HG03432 (cell line): ENCODE measurements around the gene KRT3.

Source experiments
- ATAC-seq: cut with Tn5 transposase; IDR thresholded peaks from one replicate; pipeline ENCODE4 v1.9.1; 2021; ENCODE audit warnings: mild to moderate bottlenecking, moderate library complexity; ENCODE audit not compliant: unreplicated experiment

KRT3 gene

DNA sequence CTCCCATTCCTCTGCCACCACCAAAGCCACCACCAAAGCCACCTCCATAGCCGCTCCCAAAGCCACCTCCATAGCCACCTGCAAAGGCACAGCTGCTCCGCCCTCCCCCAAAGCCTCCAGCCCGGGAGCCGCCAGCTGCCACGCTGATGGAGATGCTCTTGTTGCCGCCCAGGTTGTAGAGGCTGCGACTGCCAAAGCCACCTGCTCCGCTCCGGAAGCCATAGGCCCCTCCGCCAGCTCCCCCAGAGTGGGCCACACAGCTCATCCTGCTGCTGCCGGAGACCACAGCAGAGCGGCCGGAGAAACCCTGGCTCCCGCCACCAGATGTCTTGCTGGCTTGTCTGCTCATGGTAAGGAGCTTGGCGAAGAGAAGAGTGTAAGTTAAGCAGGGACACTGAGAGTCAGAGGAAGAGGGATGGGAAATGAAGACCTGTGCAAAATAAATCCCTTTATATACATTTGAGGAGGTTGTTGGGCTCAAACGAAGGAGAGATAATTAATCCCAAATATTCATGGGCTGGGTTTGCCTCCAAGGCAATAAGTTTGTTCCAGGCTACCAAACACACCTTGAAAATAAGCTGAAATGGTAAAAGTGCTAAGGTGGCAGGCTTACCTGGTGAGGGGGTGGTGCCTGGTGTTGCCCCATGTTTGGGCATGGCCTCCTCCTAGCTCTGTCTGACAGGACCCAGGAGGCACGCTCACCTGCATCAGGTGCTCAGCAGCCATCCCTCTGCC lies at the start of gene KRT3:
TSS of gene KRT3 (minus strand) at position 424 of the 735 bp plus-strand sequence. CDS start at position 349, 75 bp downstream.
- no peak for ATAC-seq

DNA sequence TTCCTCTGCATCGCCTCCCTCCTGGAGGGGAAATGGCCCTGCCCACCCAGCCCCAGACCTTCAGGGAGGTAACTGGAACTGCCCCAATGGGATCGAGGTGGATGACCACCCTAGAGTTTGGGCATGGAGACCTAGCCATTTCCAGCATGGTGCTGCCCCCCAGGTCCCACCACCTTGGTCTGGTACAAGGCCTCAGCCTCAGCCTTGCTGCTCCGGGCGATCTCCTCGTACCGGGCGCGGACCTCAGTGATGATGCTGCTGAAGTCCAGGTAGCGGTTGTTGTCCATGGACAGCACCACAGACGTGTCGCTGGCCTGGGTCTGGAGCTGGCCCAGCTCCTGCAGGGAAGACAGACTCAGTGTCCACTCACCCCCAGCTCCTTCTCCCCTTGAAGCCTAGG lies 48.5 kb upstream of the KRT3 start:
- ATAC-seq, result no peak

DNA sequence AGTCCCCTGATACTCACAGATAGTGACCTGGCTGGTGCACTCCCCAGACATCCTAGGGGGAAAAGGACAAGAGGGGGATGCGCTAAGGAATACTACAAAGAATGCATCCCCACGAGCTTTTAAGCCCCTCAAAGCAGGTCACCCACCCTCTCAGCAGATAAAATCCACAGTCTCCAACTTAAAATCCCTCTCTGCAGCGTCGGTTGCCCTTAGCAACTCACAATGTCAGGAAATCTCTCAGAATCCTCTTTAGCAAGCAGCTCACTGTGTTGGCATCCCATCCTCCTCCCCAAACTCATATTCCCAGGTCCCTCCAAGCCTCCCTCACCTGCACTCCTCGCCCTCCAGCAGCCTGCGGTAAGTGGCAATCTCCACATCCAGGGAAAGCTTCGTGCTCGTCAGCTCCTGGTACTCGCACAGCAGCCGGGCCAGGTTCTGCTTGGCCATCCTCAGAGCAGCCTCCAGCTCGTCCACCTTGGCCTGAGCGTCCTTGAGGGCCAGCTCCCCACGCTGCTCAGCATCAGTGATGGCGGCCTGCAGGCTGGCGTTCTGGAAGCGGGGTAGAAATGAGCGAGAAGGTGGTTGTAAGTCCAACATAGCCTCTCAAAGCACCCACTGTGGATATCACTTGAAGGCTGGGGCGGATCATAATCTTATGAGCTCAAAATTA lies 43.7 kb upstream of the KRT3 start:
- no peak for ATAC-seq

GRCh38 chr12:52838609-52839435 lies 42.9 kb upstream of the KRT3 start:
- no peak for ATAC-seq

GRCh38 chr12:52837781-52838608 lies 42.1 kb upstream of the KRT3 start:
- no peak for ATAC-seq

DNA sequence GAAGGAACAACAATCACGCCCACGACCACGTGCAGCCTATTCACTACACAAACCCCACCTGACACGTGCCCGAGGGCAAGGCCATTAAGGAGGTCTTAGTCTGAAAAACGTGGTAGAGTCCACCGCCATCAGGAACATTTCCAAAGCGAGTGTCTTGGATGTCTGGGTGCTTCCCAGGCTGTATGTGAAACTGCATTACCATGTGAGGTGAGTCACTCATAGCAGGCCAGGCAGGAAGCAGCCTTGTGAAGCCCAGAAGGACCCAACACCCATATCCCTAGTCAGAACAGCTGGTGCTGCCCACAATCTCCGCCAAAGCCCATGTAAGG lies 41.5 kb upstream of the KRT3 start:
- ATAC-seq, result no peak

- ATAC-seq, result no peak
Observed at GRCh38 chr12:52836491-52837412, 40.8 kb upstream of the KRT3 start.

GRCh38 chr12:52836042-52836466 lies 40.1 kb upstream of the KRT3 start:
- no peak for ATAC-seq

DNA sequence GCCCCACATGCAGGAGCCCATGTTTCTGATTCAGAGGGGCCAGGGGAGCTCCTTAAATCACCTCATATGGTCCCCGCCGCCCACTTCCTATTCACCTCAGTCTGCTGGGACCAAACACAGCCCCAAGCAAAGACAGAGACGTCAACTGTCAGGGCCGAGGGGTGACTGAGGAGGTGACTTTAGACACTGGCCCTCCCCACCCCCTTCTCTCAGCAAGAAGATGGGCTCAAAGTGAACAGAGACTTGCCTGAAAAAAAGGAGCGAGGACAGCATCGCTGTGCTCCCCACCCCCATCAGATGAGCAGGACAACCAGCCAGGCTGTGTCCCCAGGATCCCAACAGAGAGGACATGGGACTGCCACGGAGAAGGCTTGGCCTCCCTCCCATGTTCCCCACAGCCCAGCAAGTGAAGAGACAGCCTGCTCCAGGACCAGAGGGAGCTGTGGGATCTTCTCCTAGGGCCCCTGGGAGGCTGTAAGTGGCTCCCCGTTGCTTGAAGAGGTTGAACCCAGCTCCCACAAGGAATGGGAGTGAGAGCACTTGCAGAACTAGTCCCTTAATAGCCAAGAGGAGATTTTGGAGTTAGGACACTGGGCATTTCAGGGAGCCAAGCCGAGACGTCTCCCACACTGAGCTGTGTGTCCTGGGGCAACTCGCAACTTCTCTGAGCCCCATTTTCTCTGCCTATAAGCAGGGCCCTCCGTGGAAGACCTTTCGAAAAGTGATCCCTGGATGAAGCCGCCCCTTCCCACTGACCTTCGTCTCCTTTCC lies 39.5 kb upstream of the KRT3 start:
- no peak for ATAC-seq

DNA sequence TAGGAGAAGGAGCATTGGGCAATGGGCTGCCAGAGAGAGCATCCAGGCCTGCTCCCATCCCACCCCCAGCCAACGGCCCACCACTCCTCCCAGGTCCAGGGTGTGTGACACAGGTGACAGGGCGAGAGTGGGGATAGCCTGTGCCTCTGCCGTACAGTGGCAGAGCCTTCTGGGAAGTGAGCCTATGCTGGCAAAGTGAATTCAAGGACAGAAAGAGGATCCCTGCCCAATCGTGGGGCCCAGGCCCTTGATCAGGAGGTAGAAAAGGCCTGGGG lies 38.7 kb upstream of the KRT3 start:
- no peak for ATAC-seq

DNA sequence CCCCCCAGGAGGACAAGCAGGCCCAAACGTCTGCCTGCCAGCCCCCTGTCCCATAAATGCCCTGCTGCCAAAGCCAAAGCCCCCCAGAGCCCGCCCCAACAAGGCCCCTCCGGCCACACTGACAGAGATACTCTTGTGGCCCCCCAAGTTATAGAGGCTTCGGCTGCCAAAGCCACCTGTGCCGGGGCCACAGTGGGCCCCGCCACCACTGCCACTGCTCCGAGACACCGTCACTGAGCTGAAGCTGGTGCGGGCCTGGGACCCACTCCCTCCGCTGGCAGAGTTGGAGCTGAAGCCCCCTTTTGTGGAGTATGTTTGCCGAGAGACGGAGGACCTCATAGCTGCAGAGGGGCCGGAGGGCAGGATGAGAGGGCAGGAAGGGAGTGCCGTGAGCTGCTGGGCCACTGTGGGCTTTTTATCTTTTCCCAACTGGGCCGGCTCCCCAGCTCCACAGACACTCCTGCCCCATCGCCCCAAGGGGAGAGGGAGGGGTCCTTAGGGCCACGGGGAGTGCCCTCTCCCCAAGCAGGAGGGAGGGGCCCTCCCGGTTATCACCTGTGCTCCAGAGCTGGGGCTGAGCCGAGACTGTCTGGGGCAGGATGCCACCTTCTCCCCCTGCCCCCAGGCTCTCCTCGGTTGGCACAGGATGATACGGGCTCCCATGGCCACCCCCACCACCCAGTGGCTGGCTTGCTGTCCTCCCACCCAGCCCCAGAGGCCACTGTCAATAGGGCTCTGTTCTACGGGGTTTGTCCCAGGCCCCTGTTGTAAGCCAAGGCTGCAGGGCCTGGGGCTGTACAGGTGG lies 38.2 kb upstream of the KRT3 start, which contains the start of gene KRT79:
TSS of gene KRT79 (minus strand) at position 390 of the 805 bp plus-strand sequence. CDS start at position 339, 51 bp downstream.
- ATAC-seq, result no peak

- ATAC-seq, result no peak
Observed at GRCh38 chr12:52832985-52833905, 37.3 kb upstream of the KRT3 start.

GRCh38 chr12:52832451-52832850 lies 36.5 kb upstream of the KRT3 start:
- no peak for ATAC-seq

GRCh38 chr12:52831251-52831650 lies 35.3 kb upstream of the KRT3 start:
- ATAC-seq, result no peak

- no peak for ATAC-seq
Observed at GRCh38 chr12:52829986-52830770, 34.3 kb upstream of the KRT3 start.

DNA sequence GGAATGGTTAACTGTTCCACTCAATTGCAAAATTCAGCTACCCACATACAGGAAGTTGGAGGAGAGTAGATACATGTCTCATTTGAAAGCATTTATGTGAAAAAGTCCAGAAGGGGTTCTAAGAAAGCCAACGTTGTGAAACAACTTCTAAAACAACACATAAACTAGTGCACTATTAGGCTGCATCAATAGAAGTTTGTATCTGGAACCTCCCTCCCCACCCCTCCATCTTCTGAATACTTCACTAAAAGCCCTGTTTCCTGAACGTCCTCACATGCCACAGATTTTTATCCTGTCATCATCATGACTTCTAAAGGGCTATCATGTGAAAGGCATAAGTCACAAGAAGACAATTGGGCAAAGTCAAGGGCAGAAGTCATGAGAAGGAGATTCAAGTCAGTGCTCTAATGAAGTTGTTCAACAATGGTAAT lies 32.7 kb upstream of the KRT3 start:
- no peak for ATAC-seq
